Embryonic facial prominence (tissue), 1 donor: Measurements from ENCODE around the gene SELENOI.
"Not testable (repeated sequence)": the region's sequence is repeated elsewhere in the genome, so short reads cannot be mapped to it uniquely, and the experiment has no call there.

Experiments
- DNase-seq: peaks from one replicate; pipeline ENCODE4 v3.0.0-alpha.2; 2016; ENCODE audit errors: extremely low spot score

Gene SELENOI

DNA sequence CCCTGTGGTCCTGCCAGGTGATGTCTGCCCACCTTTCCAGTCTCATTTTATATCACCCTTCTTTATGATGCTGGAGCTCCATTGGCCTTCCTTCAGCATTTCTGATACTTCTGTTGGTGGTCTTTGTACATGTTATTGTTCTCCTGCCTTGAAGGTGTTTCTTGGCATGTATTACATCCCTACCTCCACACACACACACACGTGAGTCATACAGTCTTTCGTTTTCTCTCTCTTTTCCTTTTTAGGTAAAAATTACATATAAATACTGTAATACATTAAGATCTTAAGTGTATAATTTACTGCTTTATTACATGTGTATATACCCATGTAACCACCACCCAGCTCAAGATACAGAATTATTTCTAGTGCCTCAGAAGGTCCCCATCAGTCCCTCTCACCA is 10.8 kb downstream of the SELENOI start:
- no peak for DNase-seq

DNA sequence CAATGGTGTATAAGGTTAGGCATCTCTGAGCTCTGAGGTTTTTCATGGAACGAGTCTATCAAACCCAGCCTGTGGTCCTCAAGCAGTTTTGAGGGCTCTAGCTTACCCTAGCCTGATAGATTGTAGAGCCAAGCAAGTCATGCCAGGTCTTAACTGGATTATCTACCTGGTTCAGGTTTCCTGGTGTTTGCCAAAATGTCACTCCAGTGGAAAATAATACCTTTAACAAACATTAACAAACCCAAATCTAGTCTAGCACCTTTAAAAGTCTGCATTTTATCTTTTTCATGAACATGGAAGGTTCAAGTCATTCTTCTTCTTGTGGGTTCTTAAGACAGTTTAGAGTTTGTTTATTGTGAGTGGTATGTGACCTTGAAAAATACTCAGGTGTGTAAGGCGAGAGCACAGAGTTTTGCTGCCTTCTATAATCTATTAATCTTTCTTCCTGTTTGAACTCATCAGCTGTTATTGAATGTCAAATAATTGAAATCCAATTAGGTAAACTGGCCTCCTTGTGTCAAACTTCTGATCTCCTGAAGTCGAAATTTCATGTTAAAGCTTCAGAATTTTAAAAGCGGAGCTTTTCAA is 14.0 kb downstream of the SELENOI start:
- no peak for DNase-seq

DNA sequence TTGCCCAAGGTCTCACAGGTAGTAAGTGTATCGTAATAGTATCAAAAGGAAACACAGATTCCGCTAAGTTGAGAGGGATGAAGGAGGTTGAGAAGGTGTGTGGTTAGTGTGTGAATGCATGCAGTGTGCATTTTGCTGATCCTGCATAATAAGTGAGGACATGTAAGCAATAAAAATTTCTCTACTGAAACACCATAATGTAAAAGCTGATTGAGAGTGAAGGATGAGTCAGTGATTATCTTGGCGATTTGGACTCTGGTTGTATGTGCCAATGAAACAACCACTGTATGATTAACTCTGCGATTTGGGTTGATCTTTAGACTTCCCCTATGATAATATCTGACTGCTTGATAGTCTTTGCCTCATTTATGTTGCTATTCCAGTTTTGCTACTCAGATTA is 17.4 kb downstream of the SELENOI start:
- DNase-seq: no peak

DNA sequence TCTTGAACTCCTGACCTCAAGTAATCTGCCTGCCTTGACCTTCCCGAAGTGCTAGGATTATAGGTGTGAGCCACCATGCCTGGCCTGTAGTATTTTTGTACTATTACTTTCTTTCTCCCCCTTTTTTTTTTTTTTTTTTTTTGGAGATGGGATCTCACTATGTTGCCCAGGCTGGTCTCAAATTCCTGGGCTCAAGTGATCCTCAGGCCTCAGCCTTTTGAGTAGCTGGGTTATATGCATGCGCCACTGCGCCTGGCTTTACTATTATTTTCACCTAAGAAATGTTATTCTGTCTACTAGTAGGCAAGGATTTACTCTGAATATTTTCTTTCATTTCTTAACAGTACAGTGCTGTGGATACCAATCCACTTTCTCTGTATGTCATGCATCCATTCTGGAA is 18.0 kb downstream of the SELENOI start:
- no peak for DNase-seq

DNA sequence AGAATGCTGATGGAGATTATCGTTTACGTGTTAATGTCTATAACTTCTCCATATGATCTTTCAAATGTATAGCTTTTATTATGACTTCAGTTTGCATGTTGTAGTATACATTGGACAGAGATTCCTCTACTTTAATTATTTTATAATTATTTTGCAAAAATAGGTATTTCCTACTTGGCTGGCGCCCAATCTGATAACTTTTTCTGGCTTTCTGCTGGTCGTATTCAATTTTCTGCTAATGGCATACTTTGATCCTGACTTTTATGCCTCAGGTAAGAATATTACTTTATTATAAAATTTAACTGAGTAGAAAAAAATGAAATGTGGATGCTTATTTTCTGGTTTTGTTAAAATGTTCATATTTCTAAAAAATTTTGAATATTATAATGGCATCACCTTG is 18.7 kb downstream of the SELENOI start:
- DNase-seq: no peak

DNA sequence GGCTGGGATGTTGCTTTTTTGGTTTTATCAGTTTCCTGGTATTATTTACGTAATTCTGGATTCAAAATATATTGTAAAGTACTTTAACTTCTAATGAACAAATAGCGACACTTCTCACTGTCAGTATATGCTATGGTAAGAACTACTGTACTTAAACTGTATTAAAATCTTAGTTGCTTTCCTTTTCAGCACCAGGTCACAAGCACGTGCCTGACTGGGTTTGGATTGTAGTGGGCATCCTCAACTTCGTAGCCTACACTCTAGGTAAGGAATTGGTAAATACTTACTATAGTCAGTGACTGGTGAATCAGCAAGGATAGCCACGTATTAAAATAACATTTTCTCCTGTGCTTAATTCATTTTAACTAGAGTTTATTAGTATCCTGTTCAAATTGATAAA is 21.0 kb downstream of the SELENOI start:
- no peak for DNase-seq

DNA sequence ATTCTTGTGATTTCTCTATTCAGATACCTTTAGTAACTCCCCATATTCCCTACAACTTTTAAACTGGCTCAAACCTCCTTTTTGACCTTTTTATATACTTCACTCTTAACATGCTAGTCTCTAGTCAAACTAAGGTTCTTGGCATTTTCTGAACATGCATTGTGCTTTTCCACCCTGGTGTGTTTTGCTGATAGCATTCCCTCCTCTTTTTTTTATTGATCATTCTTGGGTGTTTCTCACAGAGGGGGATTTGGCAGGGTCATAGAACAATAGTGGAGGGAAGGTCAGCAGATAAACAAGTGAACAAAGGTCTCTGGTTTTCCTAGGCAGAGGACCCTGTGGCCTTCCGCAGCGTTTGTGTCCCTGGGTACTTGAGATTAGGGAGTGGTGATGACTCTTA is 23.7 kb downstream of the SELENOI start:
- not testable (repeated sequence) for DNase-seq

DNA sequence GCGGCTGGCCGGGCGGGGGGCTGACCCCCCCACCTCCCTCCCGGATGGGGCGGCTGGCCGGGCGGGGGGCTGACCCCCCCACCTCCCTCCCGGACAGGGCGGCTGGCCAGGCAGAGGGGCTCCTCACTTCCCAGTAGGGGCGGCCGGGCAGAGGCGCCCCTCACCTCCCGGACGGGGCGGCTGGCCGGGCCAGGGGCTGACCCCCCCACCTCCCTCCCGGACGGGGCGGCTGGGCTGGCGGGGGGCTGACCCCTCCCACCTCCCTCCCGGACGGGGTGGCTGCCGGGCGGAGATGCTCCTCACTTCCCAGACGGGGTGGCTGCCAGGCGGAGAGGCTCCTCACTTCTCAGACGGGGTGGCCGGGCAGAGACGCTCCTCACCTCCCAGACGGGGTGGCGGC is 25.0 kb downstream of the SELENOI start:
- not testable (repeated sequence) for DNase-seq

DNA sequence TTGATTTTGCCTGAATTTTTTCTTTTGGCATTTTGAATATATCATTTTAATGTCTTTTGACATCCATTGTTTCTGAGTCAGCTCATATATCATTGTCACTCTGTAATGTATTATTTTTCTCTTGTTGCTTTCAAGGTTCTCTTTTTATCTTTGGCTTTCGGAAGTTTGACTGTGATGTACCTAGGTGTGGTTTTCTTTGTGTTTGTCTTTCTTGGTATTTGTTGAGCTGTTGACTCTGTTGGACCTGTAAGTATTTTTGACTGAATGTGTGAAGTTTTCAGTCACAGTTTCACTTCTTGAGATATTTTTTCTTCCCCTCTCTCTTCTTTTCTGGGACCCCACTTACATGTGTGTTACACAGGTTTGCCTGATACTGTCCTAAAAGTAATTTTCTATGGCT is 30.9 kb downstream of the SELENOI start:
- DNase-seq: no peak

DNA sequence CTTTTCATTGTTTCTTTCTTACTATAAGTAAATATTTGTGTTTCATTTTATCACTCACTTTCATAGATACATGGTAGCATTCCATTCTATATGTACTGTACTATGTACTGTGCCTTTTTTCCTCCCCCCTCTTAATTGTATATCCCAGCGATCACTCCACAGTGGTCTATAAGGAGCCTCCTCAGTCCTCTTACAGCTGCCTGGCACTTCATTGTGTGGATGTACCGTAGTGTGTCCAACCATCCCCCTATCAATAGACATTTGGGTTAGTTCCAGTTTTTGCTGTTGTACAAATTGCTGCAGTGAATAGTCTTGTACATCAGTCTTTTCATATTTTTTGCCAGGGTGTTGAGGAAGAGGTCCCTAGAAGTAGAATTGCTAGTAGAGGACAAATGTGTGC is 34.3 kb downstream of the SELENOI start:
- no peak for DNase-seq

DNA sequence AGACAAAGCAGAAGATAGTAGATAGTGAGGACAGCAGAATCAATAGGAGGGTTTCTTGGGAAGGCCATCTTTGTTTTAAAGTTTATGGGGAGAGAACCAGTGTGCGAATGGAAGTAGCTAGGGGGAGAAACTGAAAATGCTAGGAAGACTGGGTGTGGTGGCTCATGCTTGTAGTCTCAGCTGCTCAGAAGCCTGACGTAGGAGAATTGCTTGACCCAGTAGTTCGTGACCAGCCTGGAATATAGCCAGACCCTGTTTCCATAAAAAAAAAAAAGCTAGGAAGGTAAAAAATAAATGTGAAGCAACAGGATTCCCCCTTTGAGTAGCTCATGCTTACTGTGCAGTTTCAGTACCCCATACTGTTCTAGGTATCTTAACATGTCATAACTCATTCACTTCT is 36.6 kb downstream of the SELENOI start:
- no peak for DNase-seq

DNA sequence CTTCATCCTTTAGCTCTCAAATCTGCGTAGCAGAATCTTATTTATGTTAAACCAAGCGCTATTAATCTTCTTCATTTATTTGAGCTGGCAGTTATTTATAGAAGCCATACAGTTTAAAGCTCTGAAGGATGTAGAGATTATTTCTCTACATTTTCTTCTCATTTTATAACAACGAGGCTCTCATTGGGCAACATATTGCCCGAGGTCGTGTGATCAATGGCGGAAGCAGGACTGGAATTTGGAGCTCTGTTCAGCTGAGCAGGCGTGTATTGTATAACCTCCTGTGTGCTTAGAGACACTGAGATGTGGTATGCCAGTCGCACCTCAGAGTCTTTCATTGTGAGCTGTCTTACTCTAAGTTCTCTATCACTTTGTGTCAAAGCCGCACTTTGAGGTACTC is 38.2 kb downstream of the SELENOI start:
- no peak for DNase-seq

DNA sequence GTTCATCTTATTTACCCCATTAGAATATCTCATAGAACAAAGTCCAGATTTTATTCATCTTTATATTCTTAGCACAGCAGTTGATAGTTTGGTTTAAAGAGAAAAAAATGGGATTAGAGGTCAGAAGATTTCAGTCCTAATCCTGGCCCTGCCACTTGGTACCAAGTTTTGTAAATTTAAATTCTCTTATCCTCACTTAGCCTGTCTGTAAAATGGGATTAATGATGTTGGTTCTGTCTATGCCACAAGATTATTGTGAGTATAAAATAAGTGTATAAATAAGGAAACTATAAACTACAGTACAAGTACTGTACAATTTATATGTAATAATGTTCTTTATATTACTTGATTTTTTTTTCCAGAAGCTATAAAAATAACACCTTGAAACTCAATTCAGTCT is 38.7 kb downstream of the SELENOI start:
- DNase-seq: no peak

DNA sequence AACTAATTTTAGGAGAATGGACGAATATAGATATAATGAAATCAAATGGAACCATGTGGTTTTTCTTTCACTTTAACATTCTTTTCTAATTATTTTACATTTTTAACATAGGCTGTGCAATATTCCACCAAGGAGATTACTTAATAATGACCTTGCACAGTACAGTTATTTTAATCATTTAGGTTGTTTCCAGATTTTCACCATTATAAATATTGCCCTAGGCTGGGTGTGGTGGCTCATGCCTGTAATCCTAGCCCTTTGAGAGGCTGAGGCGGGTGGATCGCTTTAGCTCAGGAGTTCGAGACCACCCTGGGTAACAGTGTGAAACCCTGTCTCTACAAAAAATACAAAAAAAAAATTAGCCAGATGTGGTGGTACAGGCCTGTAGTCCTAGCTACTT is 41.2 kb downstream of the SELENOI start:
- DNase-seq: no peak

DNA sequence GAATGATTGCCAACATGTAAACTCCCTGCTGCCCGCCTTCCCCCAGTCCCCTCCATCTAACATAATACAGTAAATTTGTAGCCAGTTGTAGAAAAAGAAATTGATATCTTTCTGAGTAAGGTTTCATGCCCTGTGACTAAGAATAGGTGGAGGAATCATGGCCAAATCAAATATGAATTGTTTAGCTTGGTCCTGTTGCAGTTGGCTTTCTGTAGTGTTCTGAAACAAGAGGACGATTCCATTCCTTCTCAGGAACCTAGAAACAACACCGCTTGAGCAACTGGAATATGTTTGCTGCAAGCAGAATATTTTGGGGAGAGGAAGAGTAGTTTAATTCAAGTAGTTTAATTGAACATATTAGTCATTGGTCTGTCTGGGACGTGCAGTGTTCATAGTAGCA is 48.8 kb downstream of the SELENOI start:
- no peak for DNase-seq

DNA sequence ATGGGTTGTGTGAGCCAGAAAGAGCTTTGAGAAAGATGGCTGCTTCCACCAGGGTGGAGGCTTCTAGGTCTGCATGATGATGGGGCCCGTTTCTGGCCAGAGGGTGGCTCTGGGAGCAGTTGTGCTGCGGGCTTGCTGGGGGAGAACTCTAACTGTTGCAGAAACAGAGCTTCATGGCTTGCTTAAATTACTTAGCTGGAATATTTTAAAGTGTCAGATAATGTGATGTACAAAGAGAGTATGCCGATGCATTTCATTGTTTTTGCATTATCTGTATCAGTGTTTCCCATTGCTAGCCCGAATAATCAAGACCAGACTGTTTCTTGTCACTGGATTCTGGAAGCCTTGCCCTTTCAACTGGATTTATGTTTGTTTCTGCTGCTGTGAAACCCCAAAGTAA is 49.5 kb downstream of the SELENOI start:
- no peak for DNase-seq

DNA sequence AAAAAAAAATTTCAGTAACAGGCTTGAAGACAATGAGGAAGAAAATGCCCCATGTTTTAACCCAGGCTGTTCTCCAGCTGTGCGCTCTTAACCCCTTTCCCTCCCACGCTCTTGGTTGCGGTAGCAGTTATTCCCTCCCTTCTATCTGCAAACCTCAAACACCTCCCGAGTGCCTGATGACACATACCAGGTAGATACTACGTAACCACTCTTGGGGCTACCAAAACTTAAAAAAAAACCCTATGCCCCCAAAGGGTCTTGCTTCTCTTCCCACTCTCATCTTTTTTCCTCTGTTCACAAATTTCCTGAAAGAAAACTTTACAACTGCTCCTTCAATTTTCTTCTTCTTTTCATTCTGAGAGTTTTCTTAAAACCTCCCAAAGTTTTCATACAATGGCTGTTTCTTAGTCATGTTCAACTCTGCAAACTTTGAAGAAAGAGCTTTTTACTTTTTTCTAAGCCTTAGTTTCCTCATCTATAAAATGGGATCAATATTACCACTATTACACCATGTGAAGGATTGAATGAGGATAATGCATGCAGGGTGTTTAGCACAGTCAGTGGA is 50.9 kb downstream of the SELENOI start:
- no peak for DNase-seq

DNA sequence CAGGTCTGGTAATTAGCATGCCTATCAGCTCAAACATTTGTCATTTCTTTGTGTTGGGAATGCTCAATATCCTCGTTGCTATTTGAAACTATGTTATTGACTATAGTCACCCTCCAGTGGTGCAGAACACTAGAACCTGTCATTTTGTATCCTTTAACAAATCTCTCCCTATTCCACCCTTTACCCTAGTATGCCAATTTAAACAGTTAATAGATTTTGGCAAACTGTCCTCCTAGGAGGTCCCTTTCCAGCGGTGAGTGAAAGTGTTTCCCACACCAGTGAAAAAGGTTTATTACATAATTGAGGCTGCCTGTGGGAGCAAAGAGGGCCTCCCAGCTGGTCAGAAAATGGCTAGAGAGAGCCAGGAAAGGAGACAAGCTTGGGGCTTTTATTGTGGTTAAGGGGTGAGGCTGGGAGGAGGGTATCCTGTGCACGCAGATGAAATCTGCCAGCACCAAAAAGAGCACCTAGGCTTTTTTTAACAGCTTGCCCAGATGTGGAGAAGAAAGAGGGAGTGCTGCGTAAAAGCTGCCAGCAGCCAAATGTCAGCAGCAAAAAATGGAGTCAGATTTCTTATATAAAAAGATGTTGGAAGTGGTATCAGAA is 53.9 kb downstream of the SELENOI start:
- no peak for DNase-seq

DNA sequence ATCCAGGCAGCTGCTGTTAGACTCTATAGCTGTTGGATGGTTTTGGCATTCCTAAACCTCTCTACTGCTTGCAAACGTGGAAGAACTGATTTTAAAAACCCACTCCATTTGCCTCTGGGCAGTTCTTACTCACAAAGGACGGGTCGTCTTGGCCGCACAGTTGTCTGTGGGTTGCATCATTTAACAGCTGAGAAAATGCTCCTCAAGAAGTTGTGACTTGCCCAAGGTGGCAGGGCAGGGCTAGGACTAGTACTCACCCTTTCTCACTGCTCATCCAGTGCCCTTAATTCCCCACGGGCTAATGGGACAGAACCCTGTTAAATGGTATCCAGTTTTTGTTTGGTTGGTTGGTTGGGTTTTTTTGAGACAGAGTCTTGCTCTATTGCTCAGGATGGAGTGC is 54.8 kb downstream of the SELENOI start:
- no peak for DNase-seq

DNA sequence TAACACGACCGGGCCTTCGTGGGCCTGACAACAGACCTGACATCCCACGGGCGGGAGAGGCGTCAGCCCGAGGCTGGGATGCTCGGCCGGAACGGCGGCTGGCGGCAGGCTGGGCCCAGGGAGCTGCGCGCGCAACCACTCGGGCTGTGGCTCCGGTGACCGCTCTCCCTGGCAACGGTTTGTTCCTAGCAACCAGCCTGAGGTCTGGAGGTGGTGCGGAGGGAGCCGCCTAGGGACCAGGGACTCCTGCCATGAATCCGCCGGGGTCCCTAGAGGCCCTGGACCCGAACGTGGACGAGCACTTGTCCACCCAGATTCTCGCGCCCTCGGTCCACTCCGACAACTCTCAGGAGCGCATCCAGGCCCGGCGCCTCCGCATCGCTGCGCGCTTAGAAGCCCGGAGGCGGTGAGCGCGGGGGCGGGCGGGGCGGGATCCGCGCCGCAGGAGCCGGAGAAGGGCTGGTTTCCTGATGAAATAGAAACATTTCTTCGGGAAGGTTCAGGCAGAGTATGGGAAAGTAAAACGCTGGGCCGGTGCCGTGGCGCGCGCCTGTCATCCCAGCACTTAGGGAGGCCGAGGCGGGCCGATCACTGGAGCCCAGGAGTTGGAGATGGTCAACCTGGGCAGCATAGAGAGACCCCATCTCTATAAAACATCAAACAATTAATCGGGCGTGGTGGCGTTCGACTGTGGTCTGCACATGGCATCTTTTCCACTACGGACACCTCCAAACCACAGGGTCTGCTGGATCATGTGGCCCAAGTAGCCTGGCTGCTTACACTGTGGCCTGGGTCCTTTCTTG is 56.0 kb downstream of the SELENOI start, which contains the start of gene DRC1:
DRC1 (plus strand) TSS at position 182 of the 803 bp plus-strand sequence; CDS start at position 252, 70 bp downstream.
- peak; percentile 33 for DNase-seq

DNA sequence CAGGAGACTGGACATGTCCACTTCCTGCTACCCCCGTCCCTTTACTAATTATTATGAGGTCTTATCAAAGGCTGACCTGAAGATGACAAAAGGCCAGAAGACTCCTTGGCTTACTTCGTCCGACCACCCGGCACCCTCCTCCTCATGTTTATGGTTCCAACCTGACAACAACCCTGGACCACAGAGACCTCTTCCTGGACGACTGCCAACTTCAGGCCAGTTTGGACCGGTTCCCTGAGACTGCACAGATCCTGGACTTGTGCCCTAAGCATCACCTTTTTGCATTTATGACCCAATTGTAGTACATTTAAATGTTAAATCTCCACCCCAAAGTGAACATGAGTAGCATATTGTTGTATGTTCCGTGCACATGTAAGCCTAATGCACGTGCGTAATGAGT is 61.6 kb downstream of the SELENOI start:
- no peak for DNase-seq

DNA sequence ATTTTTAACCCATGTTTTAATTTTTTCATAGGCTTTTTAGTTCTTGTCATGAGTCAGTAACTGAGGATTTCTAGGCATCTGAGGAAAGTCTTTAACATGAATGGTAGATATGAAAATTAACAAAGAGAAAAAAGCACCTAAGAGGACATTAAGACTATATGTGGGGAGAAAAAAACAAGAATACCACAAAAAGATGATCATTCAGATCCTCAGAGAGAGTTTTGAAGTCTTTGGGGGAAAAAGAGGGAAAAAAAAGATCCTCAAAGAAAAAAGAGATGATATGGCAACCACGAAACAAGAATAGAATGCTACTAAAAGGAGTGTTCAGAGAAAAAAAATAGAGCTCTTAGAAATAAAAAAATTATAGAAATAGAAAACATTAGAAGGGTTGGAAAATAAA is 63.8 kb downstream of the SELENOI start:
- DNase-seq: no peak

DNA sequence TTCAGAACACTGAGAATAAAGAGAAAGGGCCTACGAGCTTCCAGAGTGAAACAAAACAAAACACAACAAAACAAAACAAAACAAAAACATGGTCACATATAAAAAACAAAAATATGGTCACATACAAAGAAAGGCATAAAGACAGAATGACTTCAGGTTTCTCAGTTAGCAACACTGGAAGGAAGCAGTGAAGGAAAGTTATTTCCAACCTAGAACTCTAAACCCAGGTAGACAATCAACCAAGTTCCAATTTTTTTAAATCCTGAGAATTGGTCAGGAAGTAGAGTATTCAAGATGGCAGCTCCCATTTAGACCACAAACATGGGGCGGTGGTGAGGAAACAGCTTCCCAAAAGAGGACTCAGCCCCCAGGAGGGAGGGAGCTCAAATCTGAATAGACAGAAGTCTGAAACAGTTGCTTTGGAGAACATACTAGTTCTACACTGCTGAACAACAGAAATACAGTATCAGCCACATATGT is 64.9 kb downstream of the SELENOI start:
- DNase-seq: no peak
